ENCODE data around the gene ASTN2.

ASTN2 gene, protein sequence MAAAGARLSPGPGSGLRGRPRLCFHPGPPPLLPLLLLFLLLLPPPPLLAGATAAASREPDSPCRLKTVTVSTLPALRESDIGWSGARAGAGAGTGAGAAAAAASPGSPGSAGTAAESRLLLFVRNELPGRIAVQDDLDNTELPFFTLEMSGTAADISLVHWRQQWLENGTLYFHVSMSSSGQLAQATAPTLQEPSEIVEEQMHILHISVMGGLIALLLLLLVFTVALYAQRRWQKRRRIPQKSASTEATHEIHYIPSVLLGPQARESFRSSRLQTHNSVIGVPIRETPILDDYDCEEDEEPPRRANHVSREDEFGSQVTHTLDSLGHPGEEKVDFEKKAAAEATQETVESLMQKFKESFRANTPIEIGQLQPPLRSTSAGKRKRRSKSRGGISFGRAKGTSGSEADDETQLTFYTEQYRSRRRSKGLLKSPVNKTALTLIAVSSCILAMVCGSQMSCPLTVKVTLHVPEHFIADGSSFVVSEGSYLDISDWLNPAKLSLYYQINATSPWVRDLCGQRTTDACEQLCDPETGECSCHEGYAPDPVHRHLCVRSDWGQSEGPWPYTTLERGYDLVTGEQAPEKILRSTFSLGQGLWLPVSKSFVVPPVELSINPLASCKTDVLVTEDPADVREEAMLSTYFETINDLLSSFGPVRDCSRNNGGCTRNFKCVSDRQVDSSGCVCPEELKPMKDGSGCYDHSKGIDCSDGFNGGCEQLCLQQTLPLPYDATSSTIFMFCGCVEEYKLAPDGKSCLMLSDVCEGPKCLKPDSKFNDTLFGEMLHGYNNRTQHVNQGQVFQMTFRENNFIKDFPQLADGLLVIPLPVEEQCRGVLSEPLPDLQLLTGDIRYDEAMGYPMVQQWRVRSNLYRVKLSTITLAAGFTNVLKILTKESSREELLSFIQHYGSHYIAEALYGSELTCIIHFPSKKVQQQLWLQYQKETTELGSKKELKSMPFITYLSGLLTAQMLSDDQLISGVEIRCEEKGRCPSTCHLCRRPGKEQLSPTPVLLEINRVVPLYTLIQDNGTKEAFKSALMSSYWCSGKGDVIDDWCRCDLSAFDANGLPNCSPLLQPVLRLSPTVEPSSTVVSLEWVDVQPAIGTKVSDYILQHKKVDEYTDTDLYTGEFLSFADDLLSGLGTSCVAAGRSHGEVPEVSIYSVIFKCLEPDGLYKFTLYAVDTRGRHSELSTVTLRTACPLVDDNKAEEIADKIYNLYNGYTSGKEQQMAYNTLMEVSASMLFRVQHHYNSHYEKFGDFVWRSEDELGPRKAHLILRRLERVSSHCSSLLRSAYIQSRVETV (N-terminal part only)

DNA sequence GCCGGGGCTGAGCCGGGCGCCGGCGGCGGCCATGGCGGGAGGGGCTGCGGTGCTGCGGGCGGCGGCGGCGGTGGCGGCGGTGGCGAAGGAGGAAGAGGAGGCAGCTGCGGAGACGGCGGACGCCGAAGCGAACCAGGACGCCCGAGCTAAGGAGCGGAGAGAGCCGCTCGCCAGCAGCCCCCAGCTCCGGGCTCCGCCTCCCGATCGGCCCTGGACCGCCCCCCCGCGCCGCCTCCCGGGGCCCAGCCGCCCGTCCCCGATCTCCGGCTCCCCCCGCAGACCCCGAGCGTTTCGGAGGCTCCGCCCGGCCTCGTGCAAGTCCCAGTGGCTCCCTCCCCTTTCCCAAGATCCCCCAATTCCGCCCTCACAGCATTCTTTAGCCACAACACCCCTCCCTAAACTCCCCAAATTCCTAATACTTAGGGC is at the start of gene ASTN2:
Gene ASTN2, minus strand, starts transcription at position 152 of the 426 bp plus-strand sequence. Its CDS starts 119 bp downstream, at position 33.
- TF ChIP-seq, protein P1, sequence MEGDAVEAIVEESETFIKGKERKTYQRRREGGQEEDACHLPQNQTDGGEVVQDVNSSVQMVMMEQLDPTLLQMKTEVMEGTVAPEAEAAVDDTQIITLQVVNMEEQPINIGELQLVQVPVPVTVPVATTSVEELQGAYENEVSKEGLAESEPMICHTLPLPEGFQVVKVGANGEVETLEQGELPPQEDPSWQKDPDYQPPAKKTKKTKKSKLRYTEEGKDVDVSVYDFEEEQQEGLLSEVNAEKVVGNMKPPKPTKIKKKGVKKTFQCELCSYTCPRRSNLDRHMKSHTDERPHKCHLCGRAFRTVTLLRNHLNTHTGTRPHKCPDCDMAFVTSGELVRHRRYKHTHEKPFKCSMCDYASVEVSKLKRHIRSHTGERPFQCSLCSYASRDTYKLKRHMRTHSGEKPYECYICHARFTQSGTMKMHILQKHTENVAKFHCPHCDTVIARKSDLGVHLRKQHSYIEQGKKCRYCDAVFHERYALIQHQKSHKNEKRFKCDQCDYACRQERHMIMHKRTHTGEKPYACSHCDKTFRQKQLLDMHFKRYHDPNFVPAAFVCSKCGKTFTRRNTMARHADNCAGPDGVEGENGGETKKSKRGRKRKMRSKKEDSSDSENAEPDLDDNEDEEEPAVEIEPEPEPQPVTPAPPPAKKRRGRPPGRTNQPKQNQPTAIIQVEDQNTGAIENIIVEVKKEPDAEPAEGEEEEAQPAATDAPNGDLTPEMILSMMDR (conservative IDR thresholded peaks at IDR 0.05; ENCODE audit: low read depth, low read length) = no peak
- H3K4me3 ChIP-seq (ENCODE audit: low read length) = peak within 1 kb of the TSS; percentile 33
- DNase-seq (ENCODE audit: low read depth) = no peak

DNA sequence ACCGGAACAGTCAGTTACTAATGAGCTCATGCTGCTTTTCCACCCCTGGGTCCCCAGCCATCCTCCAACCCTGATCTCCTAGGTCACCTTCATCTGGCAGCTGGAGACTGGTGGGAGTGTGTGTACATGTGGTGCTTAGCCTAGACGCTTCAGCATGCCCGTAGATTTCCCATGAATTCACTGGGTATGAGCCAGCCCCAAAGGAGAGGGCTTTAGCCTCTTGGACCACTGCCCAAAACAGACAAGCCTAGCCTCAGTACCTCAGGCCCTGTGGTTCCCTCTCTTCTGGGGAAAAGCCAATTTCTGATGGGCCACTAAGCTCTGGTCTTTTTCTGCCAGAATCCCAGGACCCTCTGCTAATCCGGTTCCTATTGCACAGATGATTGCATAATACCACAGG is 48.0 kb upstream of the ASTN2 start:
- no peak overlapping the region for H3K4me3 ChIP-seq (ENCODE audit: low read length)
- TF ChIP-seq, protein P1 (conservative IDR thresholded peaks at IDR 0.05; ENCODE audit: low read depth, low read length) = no peak
- DNase-seq (ENCODE audit: low read depth) = no peak

DNA sequence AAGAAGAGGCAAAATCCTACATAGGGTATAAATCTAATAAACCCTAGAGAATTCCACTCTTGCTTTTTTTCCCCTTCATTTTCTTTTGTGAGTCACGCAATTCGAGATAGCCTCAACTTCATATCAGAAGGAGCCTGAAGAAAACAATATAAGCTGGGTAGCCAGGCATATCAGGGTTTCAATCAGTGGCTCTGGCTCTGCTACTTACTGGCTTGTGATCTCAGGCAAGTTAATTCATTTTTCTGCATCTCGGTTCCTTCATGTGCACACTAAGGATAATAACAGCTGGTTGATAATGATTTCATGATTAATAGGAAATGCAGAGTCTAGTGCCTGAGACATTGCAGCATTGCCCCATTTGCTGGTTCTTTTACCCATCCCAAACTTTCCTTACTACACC is 46.5 kb upstream of the ASTN2 start:
- DNase-seq (ENCODE audit: low read depth) = no peak
- TF ChIP-seq, protein P1 (conservative IDR thresholded peaks at IDR 0.05; ENCODE audit: low read depth, low read length) = no peak
- H3K4me3 ChIP-seq (ENCODE audit: low read length) = no peak overlapping the region

DNA sequence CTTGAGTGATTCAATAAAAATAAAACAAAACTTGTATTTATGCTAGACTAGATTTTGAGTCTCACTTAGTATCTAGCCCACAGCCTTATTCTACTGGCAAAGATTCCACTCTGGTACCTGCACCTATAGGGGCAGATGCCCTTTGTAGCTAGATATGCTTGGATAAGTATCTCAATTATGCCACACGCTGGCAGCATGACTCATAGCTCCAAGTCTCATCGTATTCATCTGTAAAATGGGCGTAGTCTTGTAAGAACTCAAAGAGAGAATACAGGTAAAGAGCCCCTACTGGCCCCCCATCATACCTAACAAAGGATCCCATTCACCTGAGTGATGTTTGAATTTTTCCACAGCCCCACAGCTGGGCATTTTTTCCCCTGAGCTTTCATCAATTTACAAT is 45.9 kb upstream of the ASTN2 start:
- TF ChIP-seq, protein P1 (conservative IDR thresholded peaks at IDR 0.05; ENCODE audit: low read depth, low read length) = no peak
- no peak for DNase-seq (ENCODE audit: low read depth)
- H3K4me3 ChIP-seq (ENCODE audit: low read length) = no peak overlapping the region

DNA sequence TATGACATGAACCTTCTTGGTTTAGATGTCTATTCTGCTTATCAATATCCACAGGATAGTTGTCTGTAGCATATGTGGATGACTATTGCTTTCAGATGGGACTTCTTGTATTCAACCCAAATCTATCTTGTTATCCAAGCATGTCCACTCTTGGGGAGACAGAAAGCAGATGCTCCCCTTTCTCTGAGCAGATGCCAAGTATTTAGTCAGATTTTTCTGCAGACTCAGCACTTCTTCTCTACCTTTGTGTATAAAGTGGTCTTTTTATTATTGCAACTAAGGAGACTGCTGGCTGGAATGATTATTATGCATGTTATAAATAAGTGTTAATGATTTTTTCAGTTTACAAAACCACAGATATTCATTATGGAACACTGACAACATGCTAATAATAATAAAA is 45.1 kb upstream of the ASTN2 start:
- H3K4me3 ChIP-seq (ENCODE audit: low read length) = no peak overlapping the region
- TF ChIP-seq, protein P1 (conservative IDR thresholded peaks at IDR 0.05; ENCODE audit: low read depth, low read length) = no peak
- DNase-seq (ENCODE audit: low read depth) = no peak

DNA sequence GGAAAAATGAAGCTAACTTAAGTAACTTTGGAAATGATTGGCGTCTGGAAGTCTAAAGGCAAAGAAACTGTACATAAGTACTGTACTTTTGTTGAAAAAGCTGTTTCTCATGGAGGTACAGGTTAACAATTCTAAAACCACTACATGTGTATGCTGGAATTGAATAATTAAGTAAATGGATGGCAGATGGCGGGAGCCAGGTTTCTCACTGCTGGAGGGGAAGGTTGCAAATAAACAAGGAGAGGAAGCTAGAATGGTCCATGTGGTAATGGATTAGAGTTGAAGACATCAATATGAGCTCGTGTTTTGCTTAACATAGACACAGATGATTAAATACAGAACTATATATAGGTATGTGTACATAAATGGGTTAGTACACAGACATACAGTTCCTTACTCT is 43.2 kb upstream of the ASTN2 start:
- TF ChIP-seq, protein P1 (conservative IDR thresholded peaks at IDR 0.05; ENCODE audit: low read depth, low read length) = no peak
- no peak overlapping the region for H3K4me3 ChIP-seq (ENCODE audit: low read length)
- no peak for DNase-seq (ENCODE audit: low read depth)

Measured in retinal pigment epithelial cell (primary cell).